ENCODE measurements around the gene POP4.

POP4 gene

GRCh38 chr19:29634423-29635130 lies 28.5 kb downstream of the POP4 start:
- ATAC-seq = no peak

GRCh38 chr19:29635963-29636362 lies 29.9 kb downstream of the POP4 start:
- no peak for ATAC-seq

DNA sequence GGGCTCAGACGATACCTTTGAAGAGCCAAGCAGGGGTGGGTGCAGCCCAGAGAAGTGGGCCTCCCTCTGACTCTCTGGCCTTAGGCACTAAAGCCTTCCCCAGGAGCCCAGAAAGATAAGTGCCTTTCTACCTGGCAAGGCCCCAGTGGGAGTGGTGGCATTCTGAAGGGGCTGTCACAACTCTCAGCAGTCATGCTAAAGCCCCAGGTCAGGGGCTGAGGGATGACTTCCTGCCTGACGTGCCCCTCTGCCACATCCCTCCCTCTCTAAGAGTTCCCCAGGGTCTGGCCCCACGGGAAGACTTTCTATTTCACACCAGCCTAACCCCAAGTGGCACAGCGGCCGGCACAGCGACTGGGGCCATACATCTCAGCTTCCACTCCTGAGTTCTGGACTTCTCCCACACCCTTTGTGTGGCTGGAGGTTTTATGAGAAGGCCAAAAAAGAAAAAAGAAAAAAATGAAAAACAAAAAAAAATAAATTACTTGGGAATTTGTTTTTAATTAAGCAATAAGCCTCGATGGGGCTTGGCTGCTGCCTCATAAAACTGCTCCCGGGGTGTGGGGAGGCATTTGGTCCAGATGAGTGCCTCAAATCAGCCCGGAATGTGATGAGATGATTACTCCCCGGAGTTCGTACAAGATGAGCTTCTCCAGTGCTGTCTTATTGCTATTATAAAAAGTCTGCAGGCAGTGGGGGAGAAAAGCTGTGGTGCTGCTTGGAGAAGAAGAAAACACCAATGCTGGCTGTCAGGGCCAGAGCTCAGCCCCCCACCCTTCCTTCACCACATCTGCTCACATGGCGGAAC lies 30.7 kb downstream of the POP4 start:
- ATAC-seq = no peak

DNA sequence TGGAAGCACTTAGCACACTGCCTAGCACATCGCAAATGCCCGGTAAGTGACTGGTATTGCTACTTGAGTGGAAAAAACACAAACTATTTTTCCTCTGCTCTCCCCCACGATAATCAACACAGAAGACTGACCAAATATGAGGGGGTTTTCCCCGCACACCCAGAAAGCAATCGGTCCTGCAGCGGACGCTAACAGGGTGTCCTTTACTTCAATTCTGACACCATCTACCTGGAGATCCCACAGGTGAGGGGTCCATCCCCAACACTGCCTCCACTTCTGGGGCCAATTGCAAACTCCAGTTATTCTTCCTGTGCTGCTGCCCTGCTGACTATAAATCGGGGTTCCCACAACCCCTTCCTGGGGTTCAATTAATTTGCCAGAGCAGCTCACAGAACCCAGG lies 33.0 kb downstream of the POP4 start:
- ATAC-seq = no peak

GRCh38 chr19:29640231-29640630 lies 34.1 kb downstream of the POP4 start:
- ATAC-seq = no peak

- ATAC-seq = no peak
Observed at GRCh38 chr19:29641597-29641996, 35.5 kb downstream of the POP4 start.

GRCh38 chr19:29643361-29643935 lies 37.4 kb downstream of the POP4 start:
- ATAC-seq = no peak

- ATAC-seq = no peak
Observed at GRCh38 chr19:29644210-29644609, 38.1 kb downstream of the POP4 start.

- ATAC-seq = no peak
Observed at GRCh38 chr19:29645491-29645867, 39.4 kb downstream of the POP4 start.

GRCh38 chr19:29645911-29646310 lies 39.8 kb downstream of the POP4 start:
- ATAC-seq = peak in 1 of 2 donors; percentile 17

- no peak for ATAC-seq
Observed at GRCh38 chr19:29650772-29651387, 44.8 kb downstream of the POP4 start.

DNA sequence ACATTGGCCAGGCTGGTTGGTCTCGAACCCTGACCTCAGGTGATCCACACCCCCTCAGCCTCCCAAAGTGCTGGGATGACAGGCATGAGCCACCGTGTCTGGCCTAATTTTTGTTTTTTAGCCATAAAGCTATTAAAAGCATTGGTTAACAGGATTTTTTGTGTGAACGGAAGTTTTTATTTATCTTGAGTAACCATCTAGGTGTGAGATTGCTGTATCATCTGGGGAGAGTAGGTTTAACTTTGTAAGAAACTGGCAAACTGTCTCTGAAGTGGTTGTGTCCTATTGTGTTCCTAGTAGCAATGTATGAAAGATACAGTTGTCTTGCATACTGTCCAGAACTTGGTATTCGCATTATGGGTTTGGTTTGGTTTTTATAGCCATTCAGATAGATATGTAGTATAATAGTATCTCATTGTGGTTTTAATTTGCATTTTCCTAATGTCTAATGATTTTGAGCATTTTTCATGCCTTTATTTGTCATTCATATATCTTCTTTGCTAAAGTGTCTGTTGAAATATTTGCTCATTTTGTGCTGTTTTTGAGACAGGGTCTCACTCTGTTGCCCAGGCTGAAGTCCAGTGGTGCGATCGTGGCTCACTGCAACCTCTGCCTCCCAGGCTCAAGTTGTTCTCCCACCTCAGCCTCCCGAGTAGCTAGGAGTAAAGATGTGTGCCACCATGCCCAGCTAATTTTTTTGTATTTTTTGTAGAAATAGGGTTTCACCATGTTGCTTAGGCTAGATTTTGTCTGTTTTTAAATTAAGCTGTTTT lies 45.7 kb downstream of the POP4 start:
- no peak for ATAC-seq

DNA sequence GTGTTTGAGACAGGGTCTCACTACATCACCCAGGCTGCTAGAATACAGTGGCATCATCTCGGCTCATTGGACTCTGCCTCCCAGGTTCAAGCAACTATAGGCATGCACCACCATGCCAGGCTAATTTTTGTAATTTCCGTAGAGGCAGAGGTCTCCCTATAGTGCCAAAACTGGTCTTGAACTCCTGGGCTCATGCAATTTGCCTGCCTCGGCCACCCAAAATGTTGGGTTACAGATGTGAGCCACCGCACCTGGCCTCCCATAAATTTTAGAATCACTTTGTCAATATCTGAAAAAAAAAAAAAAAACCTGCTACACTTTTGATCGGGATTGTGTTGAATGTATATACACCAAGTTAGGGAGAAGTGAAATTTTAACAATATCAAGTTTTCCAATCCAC lies 47.3 kb downstream of the POP4 start:
- no peak for ATAC-seq

- no peak for ATAC-seq
Observed at GRCh38 chr19:29655648-29656335, 49.7 kb downstream of the POP4 start.

- ATAC-seq = no peak
Observed at GRCh38 chr19:29658221-29658991, 52.3 kb downstream of the POP4 start.

- ATAC-seq = no peak
Observed at GRCh38 chr19:29660835-29661234, 54.8 kb downstream of the POP4 start.

GRCh38 chr19:29662278-29662603 lies 56.2 kb downstream of the POP4 start:
- no peak for ATAC-seq

- no peak for ATAC-seq
Observed at GRCh38 chr19:29662604-29663404, 56.7 kb downstream of the POP4 start.

DNA sequence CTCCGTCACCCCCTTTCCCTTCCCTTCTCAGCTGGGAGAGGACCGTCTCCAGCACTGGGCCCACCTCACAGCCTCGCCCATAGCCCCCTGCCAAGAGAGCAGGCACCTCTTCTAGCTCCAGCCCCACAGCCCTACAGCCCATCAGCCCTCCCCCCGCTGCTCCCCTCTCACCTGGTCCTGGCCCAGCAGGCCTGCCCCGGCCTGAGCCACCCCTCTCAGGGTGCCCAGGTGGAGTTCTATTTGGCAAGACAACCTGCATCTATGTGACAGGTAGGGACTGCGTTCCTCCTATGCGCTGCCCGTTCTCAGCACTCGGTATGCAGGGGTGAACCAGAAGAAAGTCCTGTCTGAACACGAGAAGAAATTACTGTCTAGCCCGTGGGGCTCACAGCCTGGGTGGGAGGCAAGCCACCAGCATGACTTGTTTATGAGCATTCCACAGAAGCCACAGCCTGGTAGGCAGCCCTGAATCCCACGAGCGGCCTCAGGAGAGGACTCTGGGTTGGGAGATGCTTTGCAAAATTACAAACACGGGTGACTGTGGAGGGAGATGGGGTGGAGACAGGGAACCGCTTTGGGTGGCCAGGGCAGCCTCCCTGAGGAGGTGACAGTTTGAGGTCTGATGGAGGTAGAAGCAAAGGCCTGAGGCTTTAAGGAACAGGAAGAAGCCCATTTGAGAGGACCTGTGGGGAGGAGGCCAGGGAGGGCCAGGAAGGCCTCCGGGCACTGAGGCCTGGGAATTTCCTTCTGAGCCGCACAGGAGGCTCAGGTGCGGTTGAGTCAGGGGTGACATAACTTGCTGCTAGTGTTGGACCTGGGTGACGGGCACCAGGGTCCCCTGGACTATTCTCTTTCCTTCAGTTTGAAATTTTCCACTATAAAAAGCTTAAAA lies 58.0 kb downstream of the POP4 start:
- ATAC-seq = no peak
